IPS-18c (cell line): ENCODE data around the gene CEP95.
"Not testable (repeated sequence)": the region's sequence is repeated elsewhere in the genome, so short reads cannot be mapped to it uniquely, and the experiment has no call there.

ENCODE experiments used
- H3K4me3 ChIP-seq: 2 replicates; pipeline ENCODE4 v1.7.0; 2013; ENCODE audit warnings: low read depth, mild to moderate bottlenecking, low read length, moderate library complexity; ENCODE audit not compliant: insufficient read depth
- H3K9me3 ChIP-seq: one replicate; pipeline ENCODE4 v1.6.1; 2013; ENCODE audit warnings: mild to moderate bottlenecking, low read length, moderate library complexity; ENCODE audit not compliant: control insufficient read depth, insufficient read depth

CEP95 gene

DNA sequence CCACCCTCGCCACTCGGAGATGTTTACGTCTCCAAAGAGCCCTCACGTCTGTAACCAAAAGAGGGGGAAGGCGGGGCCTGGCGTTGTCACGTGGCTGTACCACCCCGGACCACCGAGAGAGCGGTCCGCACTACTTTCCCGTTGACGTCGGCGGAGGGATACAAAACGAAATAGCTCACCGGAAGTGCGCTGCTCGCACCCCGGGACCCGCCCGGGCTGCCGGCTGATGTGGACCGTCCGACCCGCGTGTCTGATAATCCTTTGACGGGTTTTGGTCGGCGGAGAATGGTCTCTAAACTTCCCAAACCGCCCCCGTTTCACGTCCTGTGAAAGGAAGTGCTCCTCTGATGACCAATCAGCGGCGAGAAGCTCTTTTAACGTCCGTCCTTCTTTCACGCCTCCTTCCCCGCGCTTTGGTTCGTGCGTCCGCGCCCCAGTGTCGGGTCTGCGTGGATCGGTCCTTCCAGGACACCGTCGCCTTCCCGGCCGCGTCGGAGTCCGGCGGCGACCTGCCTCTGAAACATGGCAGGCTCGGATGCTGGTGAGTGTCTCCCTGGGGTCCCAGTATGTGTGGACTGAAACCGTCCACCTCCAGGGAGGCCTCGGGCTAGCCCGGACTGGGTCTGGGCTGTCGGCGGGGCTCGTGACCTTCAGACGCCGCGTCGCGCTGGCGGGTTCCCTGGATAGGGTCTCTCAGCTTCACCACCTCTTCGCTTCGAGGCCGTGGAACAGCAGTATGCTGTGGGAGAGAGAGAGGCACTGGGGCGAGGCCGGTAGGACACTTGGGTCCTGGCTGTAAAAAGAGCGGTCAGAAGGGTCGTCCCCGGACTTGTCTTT is at the start of gene CEP95:
CEP95 (plus strand) TSS at position 402 of the 837 bp plus-strand sequence; CDS start at position 523, 121 bp downstream.
- Histone ChIP-seq H3K4me3 (peak within 1 kb of the TSS; percentile 96), H3K9me3 (no peaks in the 10 kb centered on the region)

GRCh38 chr17:64457156-64457555 is 49.6 kb upstream of the CEP95 start:
- H3K9me3 ChIP-seq: no peaks in the 10 kb centered on the region
- no peak overlapping the region for H3K4me3 ChIP-seq

DNA sequence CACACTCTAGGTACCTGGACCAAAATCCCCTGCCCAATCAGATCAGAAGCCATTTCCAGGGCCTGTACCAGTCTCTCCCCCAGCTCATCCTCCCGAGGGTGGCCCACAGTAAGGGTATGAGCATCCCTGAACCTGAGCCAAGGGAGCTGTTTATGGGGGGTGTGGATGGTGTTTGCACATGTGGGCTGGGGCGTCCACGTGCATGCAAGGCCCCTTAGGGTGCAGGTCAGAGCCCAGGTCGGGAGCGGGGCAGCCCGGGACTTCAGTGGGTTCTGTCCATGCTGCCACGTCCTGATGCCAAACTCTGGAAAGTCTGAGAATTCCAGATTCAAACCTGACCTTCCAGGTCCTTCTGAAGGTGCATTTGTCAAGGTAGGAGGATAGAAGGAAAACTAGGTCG is 48.0 kb upstream of the CEP95 start:
- Histone ChIP-seq H3K4me3 (no peak overlapping the region), H3K9me3 (no peaks in the 10 kb centered on the region)

- no peak overlapping the region for H3K4me3 ChIP-seq
- no peaks in the 10 kb centered on the region for H3K9me3 ChIP-seq
Measured at GRCh38 chr17:64459284-64459747, 47.5 kb upstream of the CEP95 start.

DNA sequence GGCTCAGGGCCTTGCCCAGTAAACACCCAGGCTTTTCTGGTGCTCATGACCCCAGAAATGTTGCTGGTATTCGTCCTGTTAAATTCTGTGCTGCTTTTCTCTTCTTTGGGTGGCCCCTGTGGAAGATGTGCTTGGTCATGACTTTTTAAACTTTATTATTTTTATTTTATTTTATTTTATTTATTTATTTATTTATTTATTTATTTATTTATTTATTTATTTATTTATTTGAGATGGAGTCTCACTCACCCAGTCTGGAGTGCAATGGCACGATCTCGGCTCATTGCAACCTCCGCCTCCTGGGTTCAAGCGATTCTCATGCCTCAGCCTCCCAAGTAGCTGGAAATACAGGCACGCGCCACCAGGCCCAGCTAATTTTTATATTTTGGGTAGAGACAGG is 47.0 kb upstream of the CEP95 start:
- not testable (repeated sequence) for H3K9me3 ChIP-seq, H3K4me3 ChIP-seq

DNA sequence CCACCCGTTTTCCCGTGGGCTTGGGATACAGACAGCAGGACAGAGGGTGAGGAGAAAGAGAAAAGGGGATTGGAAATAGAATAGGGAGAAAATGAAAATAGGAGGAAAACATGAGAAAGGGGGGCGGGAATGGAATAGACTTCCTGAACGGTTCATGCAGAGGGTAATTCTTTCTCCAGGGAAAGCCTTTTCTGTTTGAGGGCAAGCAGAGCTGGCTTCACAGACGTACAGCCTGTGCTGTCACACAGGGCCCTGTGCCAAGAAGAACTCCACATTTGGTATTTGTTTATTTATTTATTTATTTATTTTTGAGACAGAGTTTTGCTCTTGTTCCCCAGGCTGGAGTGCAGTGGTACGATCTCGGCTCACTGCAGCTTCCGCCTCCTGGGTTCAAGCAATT is 45.8 kb upstream of the CEP95 start:
- Histone ChIP-seq H3K9me3 (no peaks in the 10 kb centered on the region), H3K4me3 (no peak overlapping the region)

DNA sequence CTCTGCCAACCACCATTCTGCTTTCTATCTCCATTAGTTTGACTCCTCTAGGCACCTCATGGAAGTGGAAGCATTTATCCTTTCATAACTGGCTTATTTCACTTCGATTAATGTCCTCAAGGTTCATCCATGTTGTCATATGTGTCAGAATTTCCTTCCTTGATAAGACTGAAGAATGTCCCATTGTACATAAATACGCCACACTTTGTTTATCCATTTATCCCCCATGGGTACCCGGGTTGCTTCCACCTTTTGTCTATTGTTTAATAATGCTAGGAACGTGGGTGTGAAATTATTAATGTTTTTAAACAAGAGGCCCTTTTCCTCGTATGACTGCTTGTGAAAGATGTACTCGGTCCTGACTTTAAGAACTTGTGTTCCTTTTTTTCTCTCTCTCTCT is 45.0 kb upstream of the CEP95 start:
- Histone ChIP-seq H3K9me3 (peaks cover 4% of the 10 kb centered on the region), H3K4me3 (no peak overlapping the region)

GRCh38 chr17:64466019-64466735 is 40.6 kb upstream of the CEP95 start:
- Histone ChIP-seq H3K4me3 (no peak overlapping the region), H3K9me3 (peaks cover 4% of the 10 kb centered on the region)

GRCh38 chr17:64466834-64467233 is 39.9 kb upstream of the CEP95 start:
- H3K9me3 ChIP-seq, H3K4me3 ChIP-seq: not testable (repeated sequence)

- H3K9me3 ChIP-seq: peaks cover 4% of the 10 kb centered on the region
- no peak overlapping the region for H3K4me3 ChIP-seq
Measured at GRCh38 chr17:64470625-64471024, 36.2 kb upstream of the CEP95 start.

DNA sequence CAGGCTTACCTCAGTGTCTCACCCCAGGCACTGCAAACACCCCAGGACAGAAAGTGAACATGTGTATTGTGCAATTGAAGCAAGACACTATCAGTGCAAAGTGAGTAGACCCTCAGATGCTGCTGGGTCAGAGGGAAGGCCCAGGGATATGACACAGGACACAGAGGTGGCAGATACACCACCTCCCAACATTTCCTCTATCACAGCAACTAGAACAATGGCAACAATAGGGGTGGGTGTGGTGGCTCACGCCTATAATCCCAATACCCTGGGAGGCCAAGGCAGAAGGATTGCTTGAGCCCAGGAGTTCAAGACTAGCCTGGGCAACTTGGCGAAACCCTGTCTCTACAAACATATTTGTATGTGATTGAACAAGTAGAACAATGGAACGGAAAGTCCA is 35.3 kb upstream of the CEP95 start:
- Histone ChIP-seq H3K4me3 (no peak overlapping the region), H3K9me3 (no peaks in the 10 kb centered on the region)

DNA sequence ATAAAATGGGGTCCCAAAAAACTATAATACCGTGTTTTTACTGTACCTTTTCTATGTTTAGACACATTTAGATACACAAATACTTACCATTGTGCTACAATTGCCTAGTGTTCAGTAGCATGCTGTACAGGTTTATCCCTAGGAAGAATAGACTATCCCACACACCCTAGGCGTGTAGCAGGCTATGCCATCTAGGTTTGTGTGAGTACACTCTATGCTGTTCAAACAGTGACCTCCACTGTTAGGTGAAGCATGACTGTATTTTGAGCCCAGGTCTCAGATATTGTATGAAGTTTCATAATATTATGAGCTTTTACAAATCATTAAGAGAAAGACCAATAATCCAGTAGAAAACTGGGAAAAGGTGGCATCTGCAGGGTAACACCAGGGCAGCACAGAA is 34.2 kb upstream of the CEP95 start:
- no peaks in the 10 kb centered on the region for H3K9me3 ChIP-seq
- H3K4me3 ChIP-seq: no peak overlapping the region

DNA sequence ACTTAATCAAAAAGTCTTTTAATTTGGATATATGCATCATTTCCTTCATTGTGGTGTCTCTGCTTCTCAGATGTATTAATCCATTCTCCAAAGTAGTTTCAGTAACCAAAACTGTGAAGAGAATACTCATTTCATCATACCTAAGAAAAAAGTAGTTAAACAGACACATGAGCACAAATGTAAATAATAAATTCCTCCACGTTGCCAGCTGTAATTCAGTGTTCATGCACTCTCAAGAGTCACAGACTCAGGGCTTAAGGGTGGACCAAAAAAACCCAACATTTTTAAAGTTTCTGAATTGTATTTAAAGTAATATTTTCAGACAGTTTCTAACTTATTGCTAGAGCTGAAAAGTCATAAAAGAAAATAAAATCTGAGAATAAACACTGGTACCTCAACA is 28.9 kb upstream of the CEP95 start:
- Histone ChIP-seq H3K9me3 (peaks cover 2% of the 10 kb centered on the region), H3K4me3 (no peak overlapping the region)

DNA sequence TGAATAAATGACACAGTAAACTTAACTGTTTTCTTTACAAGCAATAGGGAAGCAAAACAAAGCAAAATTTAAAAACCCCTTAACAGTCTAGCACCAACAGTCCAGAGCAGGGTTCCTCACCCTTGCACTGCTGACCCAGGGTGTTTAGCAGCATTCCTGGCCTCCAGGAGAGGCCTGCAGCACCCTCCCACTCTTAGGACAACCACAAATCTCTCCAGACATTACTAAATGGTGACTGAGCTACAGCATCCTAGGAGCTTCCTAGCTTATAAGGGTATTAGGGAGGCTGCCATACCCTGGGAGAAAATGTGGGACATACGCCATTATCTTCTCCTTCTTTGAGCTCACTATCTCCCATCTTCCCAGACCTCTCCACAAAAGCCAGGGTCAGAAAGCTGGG is 25.8 kb upstream of the CEP95 start:
- Histone ChIP-seq H3K4me3 (no peak overlapping the region), H3K9me3 (peaks cover 2% of the 10 kb centered on the region)

- H3K4me3 ChIP-seq: no peak overlapping the region
Measured at GRCh38 chr17:64484380-64484779, 22.4 kb upstream of the CEP95 start.

GRCh38 chr17:64488301-64488700 is 18.5 kb upstream of the CEP95 start:
- H3K4me3 ChIP-seq: no peak overlapping the region
- no peaks in the 10 kb centered on the region for H3K9me3 ChIP-seq

More at GRCh38 chr17:64484380-64484779, 22.4 kb upstream of the CEP95 start:
- peaks cover 2% of the 10 kb centered on the region for H3K9me3 ChIP-seq

DNA sequence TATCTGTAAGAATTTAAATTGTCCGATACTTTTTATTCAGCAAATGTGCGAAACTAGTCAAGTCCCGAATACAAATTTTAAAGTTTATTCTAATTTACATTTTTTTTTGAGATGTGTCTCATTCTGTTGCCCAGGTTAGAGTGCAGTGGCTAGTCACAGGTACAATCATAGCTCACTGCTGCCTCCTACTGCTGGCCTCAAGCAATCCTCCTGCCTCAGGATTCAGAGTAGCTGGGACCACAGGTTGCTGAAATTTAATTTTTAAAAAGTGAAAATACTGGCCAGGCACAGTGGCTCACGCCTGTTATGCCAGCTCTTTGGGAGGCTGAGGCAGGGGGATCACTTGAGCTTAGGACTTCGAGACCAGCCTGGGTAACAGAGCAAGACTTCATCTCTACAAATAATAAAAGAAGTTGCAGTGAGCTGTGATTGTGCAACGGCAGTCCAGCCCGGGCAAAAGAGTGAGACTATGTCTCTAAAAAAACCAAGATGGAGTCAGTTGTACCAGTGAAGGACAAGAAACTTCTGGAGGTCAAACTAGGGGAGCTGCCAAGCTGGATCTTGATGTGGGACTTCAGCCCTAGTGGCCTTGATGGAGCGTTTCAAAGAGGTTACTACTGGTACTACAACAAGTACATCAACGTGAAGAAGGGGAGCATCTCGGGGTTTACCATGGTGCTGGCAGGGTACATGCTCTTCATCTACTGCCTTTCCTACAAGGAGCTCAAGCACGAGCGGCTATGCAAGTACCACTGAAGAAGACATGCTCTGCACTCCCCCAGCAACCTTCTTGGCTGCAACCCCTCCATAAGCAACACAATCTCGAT is 15.5 kb upstream of the CEP95 start:
- Histone ChIP-seq H3K4me3 (no peak overlapping the region), H3K9me3 (no peaks in the 10 kb centered on the region)
